GM12892 (cell line): Measurements from ENCODE around the gene PROB1.

Experiments
- POLR2A ChIP-seq: IDR thresholded peaks from 2 replicates; pipeline ENCODE4 v1.6.1; 2011; ENCODE audit warnings: low read depth, low read length, control low read depth
- POLR2AphosphoS5 ChIP-seq: IDR thresholded peaks from 2 replicates; pipeline ENCODE4 v1.6.1; 2011; ENCODE audit warnings: low read depth, low read length, control low read depth

DNA sequence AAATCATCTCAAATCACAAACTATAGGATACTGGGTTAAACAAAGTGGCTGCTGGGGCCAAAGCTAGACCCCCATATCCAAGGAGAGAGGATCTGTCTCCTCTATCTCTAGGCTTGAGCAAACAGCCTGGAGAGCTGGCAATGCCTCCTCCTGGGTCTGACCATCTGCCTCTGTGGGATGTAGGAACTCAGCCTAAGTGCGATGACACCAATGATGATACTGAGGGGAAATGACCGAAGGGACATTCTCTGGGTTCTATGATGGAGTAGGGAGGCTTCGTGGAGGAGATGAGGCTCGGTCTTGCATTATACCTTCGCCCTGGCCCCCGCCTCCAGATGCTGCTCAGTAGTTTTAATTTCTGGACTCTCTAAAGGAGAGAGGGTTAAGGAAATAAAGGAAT lies 18.2 kb upstream of the PROB1 start:
- TF ChIP-seq POLR2AphosphoS5 = no peak
- TF ChIP-seq POLR2A = no peak
